Suprapubic skin (tissue), 4 donors: Measurements from ENCODE around the gene TRIO.

Experiments used
- POLR2A ChIP-seq, 2 donors: fragments of 450-650 bp; IDR thresholded peaks; one replicate each; pipeline ENCODE4 v1.6.1; 2017; ENCODE audit warnings: antibody characterized with exemption in 2 of 2, mild to moderate bottlenecking in 2 of 2, moderate library complexity in 2 of 2
- POLR2AphosphoS5 ChIP-seq, 3 donors: sonication (generic); formaldehyde crosslinking; IDR thresholded peaks; one replicate each; pipeline ENCODE4 v1.6.1; 2017; ENCODE audit warnings: antibody characterized with exemption in 3 of 3
- TF ChIP-seq, protein P1 (sequence below), 2 donors: fragments of 200-600 bp in 1 of 2; fragments of 450-650 bp in 1 of 2; sonication (generic) in 1 of 2; IDR thresholded peaks; one replicate each; pipeline ENCODE4 v1.5.1; 2016 to 2019; ENCODE audit warnings: antibody characterized with exemption in 2 of 2, mild to moderate bottlenecking in 1 of 2, moderate library complexity in 1 of 2

- TF ChIP-seq POLR2AphosphoS5 (IDR thresholded peaks at IDR 0.05) (no peak), POLR2A (IDR thresholded peaks at IDR 0.05) (no peak)
- TF ChIP-seq, protein P1, sequence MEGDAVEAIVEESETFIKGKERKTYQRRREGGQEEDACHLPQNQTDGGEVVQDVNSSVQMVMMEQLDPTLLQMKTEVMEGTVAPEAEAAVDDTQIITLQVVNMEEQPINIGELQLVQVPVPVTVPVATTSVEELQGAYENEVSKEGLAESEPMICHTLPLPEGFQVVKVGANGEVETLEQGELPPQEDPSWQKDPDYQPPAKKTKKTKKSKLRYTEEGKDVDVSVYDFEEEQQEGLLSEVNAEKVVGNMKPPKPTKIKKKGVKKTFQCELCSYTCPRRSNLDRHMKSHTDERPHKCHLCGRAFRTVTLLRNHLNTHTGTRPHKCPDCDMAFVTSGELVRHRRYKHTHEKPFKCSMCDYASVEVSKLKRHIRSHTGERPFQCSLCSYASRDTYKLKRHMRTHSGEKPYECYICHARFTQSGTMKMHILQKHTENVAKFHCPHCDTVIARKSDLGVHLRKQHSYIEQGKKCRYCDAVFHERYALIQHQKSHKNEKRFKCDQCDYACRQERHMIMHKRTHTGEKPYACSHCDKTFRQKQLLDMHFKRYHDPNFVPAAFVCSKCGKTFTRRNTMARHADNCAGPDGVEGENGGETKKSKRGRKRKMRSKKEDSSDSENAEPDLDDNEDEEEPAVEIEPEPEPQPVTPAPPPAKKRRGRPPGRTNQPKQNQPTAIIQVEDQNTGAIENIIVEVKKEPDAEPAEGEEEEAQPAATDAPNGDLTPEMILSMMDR (IDR thresholded peaks at IDR 0.05): no peak
These were observed 123.5 kb downstream of the TRIO start for GRCh38 chr5:14266686-14267085.
